Skeletal muscle satellite cell (primary cell): ENCODE measurements around the gene PCNX4.
"Not testable (repeated sequence)": the region's sequence is repeated elsewhere in the genome, so short reads cannot be mapped to it uniquely, and the experiment has no call there.

ENCODE experiments used
- H3K27me3 ChIP-seq: 2 replicates; pipeline ENCODE4 v1.7.0; 2013; ENCODE audit warnings: low read length; ENCODE audit not compliant: control insufficient read depth, insufficient read depth
- H3K36me3 ChIP-seq: 2 replicates; pipeline ENCODE4 v1.7.0; 2013; ENCODE audit warnings: mild to moderate bottlenecking, control low read depth, low read length; ENCODE audit not compliant: insufficient read depth
- H3K4me1 ChIP-seq: 2 replicates; pipeline ENCODE4 v1.7.0; 2013; ENCODE audit warnings: low read length; ENCODE audit not compliant: control insufficient read depth, insufficient read depth
- H3K4me2 ChIP-seq: 2 replicates; pipeline ENCODE4 v1.7.0; 2013; ENCODE audit warnings: mild to moderate bottlenecking, low read length
- H3K4me3 ChIP-seq: 2 replicates; pipeline ENCODE4 v1.7.0; 2013; ENCODE audit warnings: low read length
- H3K9ac ChIP-seq: 2 replicates; pipeline ENCODE4 v1.7.0; 2013; ENCODE audit warnings: mild to moderate bottlenecking, low read depth, low read length, moderate library complexity
- H3K9me3 ChIP-seq: replicated peaks from 2 replicates; pipeline ENCODE4 v1.7.0; 2013; ENCODE audit warnings: mild to moderate bottlenecking, control low read depth, low read length

PCNX4 gene

GRCh38 chr14:60089221-60089620 is 2.5 kb upstream of the PCNX4 start:
- H3K4me2 ChIP-seq: no peak overlapping the region
- H3K27me3 ChIP-seq: no peaks in the 10 kb centered on the region
- no peak overlapping the region for H3K4me3 ChIP-seq
- no peaks in the 10 kb centered on the region for H3K9me3 ChIP-seq
- no peaks in the 10 kb centered on the region for H3K36me3 ChIP-seq
- H3K9ac ChIP-seq: no peak overlapping the region
- peaks cover 9% of the 10 kb centered on the region for H3K4me1 ChIP-seq

DNA sequence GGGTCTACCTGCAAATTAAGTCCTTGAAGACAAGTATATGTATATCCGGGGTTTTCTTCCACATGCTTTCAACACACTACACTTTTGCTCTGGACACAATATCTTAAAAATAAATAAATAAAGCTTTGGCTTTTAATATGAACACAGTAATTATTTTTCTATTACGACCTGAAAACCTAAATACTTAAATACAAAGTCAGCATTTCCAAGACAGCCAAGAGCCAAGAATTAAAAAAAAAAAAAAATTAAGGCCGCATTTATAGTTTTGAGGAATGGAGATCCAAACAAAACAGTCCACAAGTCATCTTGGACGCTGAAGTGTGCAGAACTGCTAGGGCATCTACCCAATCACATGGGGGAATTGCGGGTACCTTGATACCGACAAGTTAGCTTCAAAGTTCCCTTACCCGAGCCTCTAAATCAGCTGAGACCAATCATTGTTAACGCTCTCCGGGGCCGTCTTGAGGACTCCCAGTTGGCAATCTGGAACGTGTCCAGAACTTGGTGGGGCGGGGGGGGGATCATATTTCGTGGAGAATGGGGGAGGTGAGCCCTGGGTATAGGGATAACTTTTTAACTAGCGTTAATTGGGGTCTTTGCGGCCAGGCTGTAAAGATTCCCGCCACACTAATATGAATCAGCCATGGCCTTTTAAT is 731 bp upstream of the PCNX4 start:
- H3K27me3 ChIP-seq: no peaks in the 10 kb centered on the region
- H3K9me3 ChIP-seq: no peaks in the 10 kb centered on the region
- peak overlapping the region; percentile 96 for H3K9ac ChIP-seq
- H3K4me1 ChIP-seq: peaks cover 24% of the 10 kb centered on the region
- peak overlapping the region; percentile 83 for H3K4me3 ChIP-seq
- peak overlapping the region; percentile 79 for H3K4me2 ChIP-seq
- no peaks in the 10 kb centered on the region for H3K36me3 ChIP-seq

DNA sequence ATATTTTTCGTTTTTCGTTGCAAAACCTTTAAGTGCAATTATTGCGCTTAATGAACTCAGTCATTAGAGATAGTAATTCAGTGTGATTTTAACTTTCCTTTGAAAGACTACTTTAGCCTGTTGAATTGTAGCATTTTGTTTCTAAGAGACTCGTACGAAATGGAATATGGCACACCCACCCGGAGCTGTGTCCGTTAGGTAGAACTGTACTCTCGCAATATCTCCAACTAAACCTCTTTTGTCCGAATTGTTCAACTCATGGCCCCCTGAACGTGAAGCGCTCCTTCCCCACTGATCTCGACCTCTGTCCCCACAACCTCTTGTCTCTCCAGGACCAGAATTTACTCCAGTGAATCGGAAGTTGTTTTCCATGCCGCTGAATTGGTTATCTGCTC is 800 bp downstream of the PCNX4 start:
- Histone ChIP-seq H3K9me3 (no peaks in the 10 kb centered on the region), H3K9ac (peak overlapping the region; percentile 96), H3K27me3 (no peaks in the 10 kb centered on the region), H3K4me3 (peak overlapping the region; percentile 83), H3K36me3 (peaks cover 5% of the 10 kb centered on the region), H3K4me1 (peaks cover 30% of the 10 kb centered on the region), H3K4me2 (peak overlapping the region; percentile 79)

DNA sequence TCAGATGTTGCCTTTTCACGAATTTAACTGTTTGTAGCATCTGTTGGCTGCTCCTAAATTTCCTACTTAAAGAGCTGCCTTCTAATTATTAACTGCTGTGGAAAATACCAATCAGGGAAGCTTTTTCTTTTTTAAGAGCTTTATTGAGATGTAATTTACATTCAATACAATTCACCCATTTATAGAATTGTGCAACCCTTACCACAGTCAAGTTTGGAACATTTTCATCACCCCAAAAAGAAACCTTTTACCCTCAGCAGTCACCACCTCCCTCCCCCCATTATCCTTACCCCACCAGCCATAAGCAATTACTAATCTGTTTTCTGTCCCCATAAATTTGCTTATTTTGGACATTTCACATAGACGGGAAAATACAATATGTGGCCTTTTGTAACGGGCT is 1.4 kb downstream of the PCNX4 start:
- H3K4me3 ChIP-seq: peak overlapping the region; percentile 83
- no peaks in the 10 kb centered on the region for H3K9me3 ChIP-seq
- peaks cover 30% of the 10 kb centered on the region for H3K4me1 ChIP-seq
- peak overlapping the region; percentile 96 for H3K9ac ChIP-seq
- no peaks in the 10 kb centered on the region for H3K27me3 ChIP-seq
- H3K4me2 ChIP-seq: peak overlapping the region; percentile 79
- peaks cover 10% of the 10 kb centered on the region for H3K36me3 ChIP-seq

DNA sequence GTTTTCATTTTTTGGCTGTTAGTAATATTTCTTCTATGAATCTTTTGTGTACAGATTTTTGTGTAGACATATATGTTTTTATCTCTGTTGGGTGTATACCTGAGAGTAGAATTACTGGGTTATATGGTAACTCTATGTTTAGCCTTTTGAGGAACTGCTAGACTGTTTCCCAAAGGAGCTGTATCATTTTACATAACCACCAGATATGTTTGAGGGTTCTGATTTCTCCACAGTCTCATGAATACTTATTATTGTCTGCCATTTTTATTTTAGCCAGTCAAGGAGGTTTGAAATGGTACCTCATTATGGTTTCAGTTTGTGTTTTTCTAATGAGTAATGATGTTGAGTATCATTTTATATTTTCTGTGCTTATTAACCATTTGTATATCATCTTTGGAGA is 1.9 kb downstream of the PCNX4 start:
- H3K9me3 ChIP-seq: no peaks in the 10 kb centered on the region
- peak overlapping the region; percentile 83 for H3K4me3 ChIP-seq
- peak overlapping the region; percentile 79 for H3K4me2 ChIP-seq
- peaks cover 30% of the 10 kb centered on the region for H3K4me1 ChIP-seq
- no peaks in the 10 kb centered on the region for H3K27me3 ChIP-seq
- H3K36me3 ChIP-seq: peaks cover 14% of the 10 kb centered on the region
- peak overlapping the region; percentile 96 for H3K9ac ChIP-seq

GRCh38 chr14:60094306-60094897 is 2.7 kb downstream of the PCNX4 start:
- H3K9ac ChIP-seq: peak overlapping the region; percentile 96
- peak overlapping the region; percentile 79 for H3K4me2 ChIP-seq
- H3K4me3 ChIP-seq: peak overlapping the region; percentile 83
- H3K27me3 ChIP-seq: no peaks in the 10 kb centered on the region
- peaks cover 30% of the 10 kb centered on the region for H3K4me1 ChIP-seq
- H3K9me3 ChIP-seq: no peaks in the 10 kb centered on the region
- H3K36me3 ChIP-seq: peaks cover 14% of the 10 kb centered on the region

DNA sequence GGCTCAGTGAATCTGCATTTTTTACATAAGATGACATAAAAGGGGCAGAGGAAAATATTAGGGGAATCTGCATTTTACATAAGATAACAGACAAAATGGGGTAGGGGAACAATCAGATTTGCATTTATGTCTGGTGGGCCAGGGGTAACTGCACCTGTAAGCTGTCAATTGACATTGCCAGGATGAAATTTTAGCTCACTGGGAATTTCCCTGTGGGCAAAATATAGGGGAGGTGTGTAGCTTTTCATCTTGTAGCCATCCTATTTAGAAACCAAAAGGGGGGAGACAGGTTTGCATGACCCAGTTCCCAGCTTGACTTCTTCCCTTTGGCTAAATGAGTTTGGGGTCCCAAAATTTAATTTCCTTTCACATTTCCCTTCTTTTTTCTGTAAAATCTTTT is 3.5 kb downstream of the PCNX4 start:
- Histone ChIP-seq H3K4me2 (peak overlapping the region; percentile 79), H3K36me3 (peaks cover 14% of the 10 kb centered on the region), H3K27me3 (no peaks in the 10 kb centered on the region), H3K9ac (no peak overlapping the region), H3K4me3 (peak overlapping the region; percentile 21), H3K4me1 (peaks cover 30% of the 10 kb centered on the region), H3K9me3 (no peaks in the 10 kb centered on the region)

- Histone ChIP-seq H3K4me3 (peak overlapping the region; percentile 16), H3K9ac (no peak overlapping the region), H3K9me3 (no peaks in the 10 kb centered on the region), H3K4me2 (peak overlapping the region; percentile 79), H3K4me1 (peaks cover 24% of the 10 kb centered on the region), H3K27me3 (no peaks in the 10 kb centered on the region), H3K36me3 (peaks cover 14% of the 10 kb centered on the region)
Observed at GRCh38 chr14:60095781-60096450, 4.2 kb downstream of the PCNX4 start.

GRCh38 chr14:60097974-60098373 is 6.3 kb downstream of the PCNX4 start:
- H3K4me3 ChIP-seq: no peak overlapping the region
- H3K27me3 ChIP-seq: no peaks in the 10 kb centered on the region
- peaks cover 14% of the 10 kb centered on the region for H3K36me3 ChIP-seq
- no peak overlapping the region for H3K4me2 ChIP-seq
- no peaks in the 10 kb centered on the region for H3K9me3 ChIP-seq
- no peak overlapping the region for H3K9ac ChIP-seq
- H3K4me1 ChIP-seq: peaks cover 40% of the 10 kb centered on the region

GRCh38 chr14:60099855-60100254 is 8.1 kb downstream of the PCNX4 start:
- not testable (repeated sequence) for H3K9ac ChIP-seq, H3K4me3 ChIP-seq, H3K9me3 ChIP-seq, H3K4me2 ChIP-seq, H3K27me3 ChIP-seq
- H3K4me1 ChIP-seq: peaks cover 34% of the 10 kb centered on the region
- H3K36me3 ChIP-seq: peaks cover 14% of the 10 kb centered on the region

GRCh38 chr14:60101786-60102185 is 10.1 kb downstream of the PCNX4 start:
- no peak overlapping the region for H3K9ac ChIP-seq
- peaks cover 27% of the 10 kb centered on the region for H3K4me1 ChIP-seq
- peaks cover 14% of the 10 kb centered on the region for H3K36me3 ChIP-seq
- H3K4me2 ChIP-seq: no peak overlapping the region
- no peaks in the 10 kb centered on the region for H3K27me3 ChIP-seq
- no peaks in the 10 kb centered on the region for H3K9me3 ChIP-seq
- H3K4me3 ChIP-seq: no peak overlapping the region
